Measurements from ENCODE around the gene SLC26A8.
"Not testable (repeated sequence)": the region's sequence is repeated elsewhere in the genome, so short reads cannot be mapped to it uniquely, and the experiment has no call there.

Gene SLC26A8

DNA sequence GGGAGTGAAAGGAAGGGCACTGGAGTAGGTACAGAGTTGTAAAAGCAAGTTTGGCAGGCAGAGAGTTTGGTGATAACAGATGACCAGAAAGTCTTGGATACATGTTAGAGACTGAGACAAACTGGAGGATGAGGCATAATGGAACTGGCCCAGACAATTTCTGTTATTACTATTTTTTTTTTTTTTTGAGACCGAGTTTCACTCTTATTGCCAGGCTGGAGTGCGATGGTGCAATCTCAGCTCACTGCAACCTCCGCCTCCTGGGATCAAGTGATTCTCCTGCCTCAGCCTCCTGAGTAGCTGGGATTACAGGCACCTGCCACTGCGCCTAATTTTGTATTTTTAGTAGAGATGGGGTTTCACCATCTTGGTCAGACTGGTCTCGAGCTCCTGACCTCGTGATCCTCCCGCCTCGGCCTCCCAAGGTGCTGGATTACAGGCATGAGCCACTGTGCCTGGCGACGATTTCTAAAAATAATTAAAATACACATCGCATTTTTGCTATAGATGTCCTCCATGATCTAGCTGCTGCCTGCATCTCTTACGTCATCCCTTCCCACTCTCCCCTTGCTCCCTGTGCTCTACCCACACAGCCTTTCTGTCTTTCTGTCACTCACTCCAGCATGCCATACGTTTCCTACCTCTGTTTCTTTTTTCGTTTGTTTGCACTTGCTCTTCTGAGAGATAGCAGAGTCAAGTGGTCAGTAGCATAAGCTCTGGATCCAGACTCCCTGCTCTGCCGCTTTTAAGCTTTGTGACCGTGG lies 26.7 kb upstream of the SLC26A8 start:
- no peak for DNase-seq

DNA sequence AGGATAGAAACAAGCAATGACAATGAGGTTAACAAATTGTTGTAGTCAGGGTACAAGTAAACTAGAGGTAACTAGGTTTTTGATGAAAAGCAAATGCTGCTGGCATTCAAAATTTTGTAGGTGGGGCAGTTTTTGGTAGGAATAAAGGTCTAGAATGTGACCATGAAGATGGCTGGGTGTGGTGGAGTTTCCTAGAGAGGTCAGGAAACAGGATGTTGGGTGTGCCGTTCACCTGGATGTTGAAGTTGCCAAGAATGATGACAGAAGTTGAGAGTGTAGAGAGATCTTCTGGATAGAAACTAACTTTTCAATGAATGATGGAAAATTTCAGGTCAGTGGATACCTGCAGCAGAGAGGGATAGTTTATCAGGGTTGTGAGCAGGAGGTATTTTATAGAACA lies 25.9 kb upstream of the SLC26A8 start:
- DNase-seq, result no peak

DNA sequence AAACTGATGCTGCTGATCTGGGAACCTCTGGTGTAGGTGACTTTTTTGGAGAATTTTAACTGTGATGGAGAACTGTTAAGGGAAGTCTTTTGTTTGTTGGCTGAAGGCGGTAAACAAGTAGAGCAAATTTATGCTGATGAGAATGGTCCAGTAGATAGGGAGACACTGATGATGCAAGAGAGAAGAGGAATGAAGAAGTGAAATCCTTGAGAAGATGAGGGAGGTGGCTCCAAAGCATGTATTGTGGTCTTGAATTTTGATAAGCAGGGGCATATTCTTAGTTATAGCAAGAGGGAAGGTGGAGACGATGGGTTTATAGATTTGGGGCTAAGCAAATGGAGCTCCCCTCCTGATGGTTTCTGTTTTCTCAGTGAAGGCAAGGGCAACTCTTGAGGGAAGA lies 25.1 kb upstream of the SLC26A8 start:
- no peak for DNase-seq

DNA sequence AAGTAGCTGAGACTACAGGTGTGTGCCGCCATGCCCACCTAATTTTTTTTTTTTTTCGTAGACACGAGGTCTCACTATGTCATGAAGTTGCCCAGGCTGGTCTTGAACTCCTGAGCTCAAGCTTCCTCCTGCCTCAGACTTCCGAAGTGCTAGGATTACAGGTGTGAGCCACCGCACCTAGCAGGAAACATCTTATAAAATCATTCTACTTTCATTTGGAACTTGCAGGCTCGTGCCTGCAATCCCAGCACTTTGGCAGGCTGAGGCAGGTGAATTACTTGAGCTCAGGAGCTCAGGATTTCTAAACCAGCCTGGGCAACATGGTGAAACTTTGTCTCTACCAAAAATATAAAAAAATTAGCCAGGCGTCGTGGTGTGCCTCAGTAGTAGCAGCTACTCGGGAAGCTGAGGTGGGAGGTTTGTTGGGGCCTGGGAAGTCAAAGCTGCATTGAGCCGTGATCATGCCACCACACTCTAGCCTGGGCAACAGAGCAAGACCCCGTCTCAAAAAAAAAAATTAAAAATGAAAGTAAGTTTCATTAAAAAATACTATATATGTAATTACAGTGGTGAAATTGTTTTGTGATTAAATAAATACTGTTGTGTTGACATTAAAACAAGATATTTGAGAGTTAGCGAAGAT lies 18.3 kb upstream of the SLC26A8 start:
- DNase-seq, result no peak

DNA sequence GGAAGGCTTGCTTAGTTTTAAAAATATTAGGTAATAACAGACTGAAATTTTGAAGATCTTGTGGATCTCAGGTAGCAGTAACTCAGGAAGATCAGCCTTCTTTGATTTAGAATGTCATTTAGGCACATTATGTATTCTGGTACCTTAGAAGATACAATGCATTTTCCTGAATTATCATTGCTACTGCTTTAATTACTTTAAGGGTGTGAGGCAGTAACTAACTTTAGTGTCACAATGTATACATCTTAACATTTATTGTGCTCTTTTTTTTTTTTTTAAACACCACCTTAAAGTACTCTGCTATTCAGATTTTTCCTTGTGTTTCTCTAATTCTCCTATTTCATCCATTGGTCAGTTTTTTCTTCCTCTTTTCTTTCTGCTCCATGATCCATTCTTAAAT lies 16.5 kb upstream of the SLC26A8 start:
- no peak for DNase-seq

DNA sequence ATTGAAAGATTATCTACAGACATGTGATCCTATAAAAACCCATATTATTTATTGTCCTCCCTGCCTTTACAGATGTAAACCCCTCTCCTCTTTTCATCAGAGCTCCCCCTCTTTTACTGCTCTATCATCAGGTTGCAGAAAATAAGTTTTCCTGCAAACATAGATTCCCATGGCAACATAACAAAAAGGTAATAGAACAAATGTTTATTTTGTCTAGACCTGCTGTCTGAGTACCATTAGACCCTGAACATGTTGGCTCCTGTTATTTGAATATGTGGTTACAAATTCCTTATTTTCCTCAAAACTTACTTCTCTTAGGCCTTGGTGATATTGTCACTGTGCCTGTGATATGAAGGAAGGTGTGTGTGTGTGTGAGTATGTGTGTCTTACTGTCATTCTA lies 14.7 kb upstream of the SLC26A8 start:
- DNase-seq, result no peak

DNA sequence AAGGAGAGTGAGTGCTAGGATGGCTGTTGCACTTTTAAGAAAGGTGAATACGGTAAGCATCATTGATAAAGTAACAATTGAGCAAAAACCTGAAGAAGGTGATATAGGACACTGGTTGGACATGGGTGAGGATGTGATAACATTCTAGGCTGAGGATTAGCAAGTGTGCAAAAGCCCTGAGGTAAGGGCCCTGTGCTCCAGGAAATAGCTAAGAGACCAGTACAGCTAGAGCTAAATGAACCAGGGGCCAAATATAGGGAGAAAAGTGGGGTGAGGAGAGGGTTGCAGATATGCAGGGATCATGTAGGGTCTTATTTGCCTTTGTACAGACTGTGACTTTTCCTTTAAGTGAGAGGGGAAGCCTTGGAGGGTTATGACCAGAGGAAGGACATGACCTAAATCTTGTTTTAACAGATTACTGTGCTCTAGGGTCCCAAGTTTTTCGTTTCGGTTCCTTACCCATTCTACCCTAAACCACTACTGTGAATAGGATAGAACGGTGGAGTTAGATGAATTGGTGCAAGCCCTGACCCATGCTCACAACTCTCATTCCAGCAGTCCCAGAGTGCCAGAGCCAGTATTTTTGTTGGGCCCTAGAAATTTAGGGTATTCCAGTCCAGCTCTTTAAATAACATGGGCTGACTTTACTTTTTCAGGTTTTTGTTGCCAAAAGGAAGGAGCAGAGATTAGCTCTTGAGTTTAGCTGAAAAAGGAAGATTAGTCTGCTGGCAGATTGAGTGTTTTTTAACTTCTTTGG lies 13.9 kb upstream of the SLC26A8 start:
- no peak for DNase-seq

DNA sequence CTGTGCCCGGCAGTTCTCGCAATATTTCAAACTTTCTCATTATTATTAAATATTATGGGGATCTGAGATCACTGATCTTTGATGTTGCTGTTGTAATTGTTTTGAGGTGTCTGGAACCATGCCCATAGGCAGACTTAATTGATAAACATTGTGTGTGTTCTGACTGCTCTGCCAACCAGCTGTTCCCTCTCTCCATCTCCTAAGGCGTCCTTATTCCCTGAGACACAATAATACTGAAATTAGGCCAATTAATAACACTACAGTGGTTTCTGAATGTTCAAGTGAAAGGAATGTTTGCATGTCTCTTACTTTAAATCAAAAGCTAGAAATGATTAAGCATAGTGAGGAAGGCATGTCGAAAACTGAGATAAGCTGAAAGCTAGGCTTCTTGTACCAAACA lies 10.8 kb upstream of the SLC26A8 start:
- no peak for DNase-seq

DNA sequence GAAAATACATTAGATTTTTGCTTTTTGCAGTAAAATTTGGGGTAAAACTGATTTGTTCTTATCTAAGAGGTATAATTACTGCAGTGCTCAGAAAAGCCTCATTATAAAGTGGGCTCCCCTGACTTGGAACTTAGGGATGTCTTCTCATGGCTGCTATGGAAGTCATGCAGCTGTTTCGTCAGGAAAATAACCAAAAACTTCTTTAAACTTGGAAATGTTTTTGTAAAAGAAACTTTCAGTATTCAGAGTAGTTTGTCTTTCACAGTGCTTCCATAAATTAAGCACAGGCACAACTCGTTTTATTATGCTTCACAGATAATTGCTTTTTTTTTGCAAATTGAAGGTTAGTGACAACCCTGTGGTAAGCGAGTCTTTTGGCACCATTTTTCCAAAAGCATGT lies 10.0 kb upstream of the SLC26A8 start:
- DNase-seq, result no peak

DNA sequence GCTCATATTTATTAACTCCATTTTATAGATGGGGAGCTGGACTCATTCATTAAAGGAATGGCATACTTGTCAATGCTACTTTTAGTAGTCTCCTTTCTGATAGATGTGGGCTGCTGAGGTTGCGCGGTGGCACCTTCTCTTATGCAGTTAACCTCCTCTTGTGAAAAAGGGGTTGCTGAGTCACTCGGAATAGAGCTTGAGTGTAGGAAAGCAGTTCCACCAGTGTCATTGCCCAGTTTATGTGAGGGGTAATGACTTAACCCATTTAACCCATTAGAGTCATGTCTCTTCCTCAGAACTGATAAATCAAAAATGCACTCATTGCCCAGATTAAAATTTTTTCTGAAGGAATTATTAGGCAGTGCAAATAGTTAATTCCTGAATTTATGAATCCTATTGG lies 9.5 kb upstream of the SLC26A8 start:
- DNase-seq, result peak; percentile 58 to 68

DNA sequence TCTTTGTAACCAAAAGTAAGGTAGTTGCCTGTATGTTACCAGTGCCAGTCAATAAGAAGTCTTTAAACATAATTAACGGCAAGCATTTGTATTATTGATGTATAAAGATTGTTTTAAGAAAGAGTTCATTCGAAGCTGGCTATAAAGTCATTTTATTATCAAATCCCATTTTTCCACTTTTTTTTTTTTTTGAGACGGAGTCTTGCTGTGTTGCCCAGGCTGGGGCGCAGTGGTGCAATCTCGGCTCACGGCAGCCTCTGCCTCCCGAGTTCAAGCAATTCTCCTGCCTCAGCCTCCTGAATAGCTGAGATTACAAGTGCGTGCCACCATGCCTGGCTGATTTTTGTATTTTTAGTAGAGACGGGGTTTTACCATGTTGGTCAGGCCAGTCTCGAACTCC lies 8.7 kb upstream of the SLC26A8 start:
- DNase-seq, result not testable (repeated sequence)

DNA sequence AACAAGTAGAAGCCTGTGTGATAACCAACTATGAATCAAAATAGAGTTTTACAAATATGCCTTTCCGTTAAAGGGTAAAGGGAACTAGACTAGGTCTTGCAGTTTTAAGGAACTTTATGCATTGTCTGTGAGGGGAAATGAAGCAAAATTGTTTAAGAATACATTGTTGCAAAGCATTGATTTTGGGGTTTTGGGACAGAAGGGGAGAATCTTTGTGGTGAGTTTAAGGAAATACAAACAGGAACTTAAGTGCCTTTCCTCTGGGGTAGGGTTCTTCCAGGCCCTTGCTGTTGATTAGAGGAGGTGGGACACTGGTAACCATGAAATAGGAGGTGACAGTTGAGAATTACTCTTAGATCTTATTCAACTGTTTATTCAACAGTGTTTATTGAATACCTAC lies 7.8 kb upstream of the SLC26A8 start:
- no peak for DNase-seq

DNA sequence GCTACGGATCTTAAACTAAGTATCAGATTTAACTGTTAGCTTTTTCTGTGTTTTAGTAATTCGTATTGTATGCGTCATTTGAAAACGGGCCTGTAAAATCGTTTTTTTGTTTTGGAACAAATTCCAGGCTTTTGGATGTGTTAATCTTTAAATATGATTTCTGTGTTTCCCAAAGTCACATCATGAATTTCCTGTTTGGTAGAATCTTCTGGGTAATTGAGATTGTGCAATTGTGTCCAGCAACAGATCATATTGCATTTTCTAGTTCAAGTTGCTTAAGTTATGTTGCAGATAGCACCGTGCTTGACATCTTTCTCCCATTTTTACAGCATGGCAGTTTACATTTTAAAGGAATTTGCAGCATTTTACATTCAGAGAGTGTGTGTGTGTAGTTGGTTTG lies 5.0 kb upstream of the SLC26A8 start:
- DNase-seq, result no peak

DNA sequence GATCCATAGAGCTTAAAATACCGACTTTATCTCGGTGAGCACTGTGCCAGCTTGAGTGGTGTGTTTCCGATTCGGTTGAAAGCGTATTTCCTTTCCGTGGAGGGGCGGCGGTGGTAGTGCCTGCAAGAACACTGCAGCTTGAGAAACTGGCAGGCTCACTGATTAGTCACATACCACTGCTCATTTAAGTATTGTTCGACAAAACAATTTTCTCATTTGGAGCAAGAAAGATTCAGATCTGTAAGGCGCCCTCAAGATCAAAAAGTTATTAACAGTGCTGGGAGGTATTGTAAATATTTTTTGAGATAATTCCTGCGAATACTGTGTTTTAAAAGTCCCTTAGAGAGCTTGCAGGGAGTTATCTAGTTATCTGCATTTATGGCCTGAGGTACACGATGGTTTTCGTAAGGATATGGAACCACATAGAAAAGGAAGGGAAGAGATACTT lies 4.5 kb upstream of the SLC26A8 start:
- peak; percentile 77 to 82 for DNase-seq

DNA sequence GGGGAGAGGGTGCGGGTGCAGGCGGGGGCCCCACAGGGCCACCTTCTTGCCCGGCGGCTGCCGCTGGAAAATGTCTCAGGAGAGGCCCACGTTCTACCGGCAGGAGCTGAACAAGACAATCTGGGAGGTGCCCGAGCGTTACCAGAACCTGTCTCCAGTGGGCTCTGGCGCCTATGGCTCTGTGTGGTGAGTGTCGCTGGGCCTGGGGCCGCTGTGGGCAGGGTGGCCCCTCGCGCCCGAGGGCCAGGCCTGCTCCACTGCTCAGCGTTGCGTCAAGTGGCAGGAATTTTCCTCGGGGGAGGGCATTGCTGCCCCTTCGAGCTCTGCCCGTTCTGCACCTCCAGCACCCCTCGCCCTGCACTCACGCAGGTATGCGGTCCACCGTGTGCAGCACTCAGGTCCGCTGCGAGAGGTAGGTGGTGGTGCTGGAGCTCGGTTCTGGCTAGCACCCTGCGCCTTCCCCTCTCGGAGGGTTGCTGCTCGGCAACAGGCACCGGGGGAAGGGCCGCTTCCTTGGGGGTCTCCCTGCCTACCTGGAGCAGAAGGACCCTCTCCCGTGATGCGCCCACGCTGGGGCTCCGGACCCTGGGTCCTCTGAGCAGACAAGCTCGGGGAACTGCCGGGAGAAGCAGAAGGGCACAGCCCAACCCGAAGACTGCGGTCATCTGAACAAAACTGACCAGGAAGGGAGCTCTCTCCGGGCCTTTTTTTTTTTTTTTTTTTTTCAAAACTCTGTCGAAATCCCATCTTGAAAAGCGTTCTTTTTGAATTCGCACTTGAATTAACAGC lies 3.8 kb upstream of the SLC26A8 start:
- peak; percentile 63 to 72 for DNase-seq

DNA sequence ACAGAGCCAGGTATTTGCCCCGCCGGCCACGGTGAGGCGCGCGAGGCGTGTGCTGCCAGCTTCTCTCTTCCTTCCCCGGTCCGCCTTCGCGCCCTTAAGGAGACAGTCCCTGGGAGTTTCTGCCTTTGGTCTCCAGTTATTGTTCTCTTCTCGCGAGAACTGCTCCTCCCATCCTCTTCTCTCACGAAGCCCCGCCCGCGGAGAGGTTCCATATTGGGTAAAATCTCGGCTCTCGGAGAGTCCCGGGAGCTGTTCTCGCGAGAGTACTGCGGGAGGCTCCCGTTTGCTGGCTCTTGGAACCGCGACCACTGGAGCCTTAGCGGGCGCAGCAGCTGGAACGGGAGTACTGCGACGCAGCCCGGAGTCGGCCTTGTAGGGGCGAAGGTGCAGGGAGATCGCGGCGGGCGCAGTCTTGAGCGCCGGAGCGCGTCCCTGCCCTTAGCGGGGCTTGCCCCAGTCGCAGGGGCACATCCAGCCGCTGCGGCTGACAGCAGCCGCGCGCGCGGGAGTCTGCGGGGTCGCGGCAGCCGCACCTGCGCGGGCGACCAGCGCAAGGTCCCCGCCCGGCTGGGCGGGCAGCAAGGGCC lies 3.2 kb upstream of the SLC26A8 start, which contains the start of gene MAPK14:
TSS of gene MAPK14 (plus strand) at position 308 of the 587 bp plus-strand sequence. CDS start 350 bp downstream, outside the sequence.
- DNase-seq, result peak; percentile 99

DNA sequence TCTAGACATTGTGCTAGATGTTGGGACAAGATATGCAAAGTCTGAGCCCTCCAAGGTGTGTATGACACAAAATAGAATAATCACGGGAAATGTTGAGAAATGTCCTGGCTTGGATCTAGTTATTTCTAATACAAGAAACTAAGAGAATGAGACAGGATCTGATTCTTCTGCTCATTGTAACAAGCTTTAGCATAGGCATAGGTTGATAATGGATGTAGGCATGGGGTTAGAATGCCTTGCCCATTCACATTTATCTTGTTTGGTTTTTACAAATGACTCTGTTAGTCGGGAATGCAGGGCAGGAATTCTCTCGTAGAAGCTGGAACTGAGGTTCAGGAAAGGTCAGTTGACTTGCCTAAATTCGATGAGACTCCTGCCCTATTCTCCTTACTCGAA lies 1.5 kb upstream of the SLC26A8 start:
- DNase-seq, result no peak

DNA sequence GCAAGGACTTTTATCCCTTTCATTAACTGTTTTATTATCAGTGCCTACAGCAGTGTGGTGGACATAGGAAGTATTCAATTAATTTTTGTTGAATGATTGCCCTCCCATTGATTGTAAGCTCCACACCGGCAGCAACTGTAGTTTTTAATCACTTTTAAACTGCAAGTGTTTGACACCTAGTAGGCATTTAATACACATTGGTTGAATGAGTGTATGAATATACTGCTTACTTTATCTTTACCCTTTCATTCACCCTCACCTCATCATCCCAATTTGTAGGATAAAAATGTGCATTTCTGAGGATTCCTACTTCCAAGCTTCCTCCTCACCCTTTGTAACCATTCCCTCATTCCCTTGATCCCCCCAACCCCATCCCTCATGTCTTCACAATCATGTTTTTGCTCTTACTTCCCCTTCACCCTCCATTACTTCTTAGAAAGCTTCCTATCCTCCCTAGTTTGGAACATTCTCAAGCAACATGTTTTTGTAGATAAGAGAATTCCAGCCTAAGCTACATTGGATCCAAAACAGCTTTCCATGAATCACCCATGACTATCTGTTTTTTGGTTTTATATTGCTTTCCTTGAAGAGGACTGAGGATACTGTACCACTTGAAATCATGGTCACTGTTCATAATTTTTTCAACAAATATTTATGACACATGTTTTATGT lies 955 bp upstream of the SLC26A8 start:
- DNase-seq, result no peak

DNA sequence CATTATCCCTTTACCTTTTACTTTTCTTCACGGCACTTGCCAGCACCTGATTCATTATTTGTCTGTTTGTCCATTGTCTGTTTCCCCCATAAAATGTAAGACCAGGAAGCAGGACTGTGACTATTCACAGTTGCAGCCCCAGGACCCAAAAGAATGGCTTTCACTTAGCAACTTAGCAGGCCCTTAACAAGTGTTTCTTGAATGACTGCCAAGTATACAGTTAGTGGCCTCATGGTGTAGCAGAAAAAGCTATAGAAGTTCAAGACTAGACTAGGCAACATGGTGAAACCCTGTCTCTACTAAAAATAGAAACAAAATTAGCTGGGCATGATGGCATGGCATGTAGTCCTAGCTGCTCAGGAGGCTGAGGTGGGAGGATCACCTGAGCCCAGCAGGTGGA lies 4.3 kb downstream of the SLC26A8 start:
- no peak for DNase-seq

DNA sequence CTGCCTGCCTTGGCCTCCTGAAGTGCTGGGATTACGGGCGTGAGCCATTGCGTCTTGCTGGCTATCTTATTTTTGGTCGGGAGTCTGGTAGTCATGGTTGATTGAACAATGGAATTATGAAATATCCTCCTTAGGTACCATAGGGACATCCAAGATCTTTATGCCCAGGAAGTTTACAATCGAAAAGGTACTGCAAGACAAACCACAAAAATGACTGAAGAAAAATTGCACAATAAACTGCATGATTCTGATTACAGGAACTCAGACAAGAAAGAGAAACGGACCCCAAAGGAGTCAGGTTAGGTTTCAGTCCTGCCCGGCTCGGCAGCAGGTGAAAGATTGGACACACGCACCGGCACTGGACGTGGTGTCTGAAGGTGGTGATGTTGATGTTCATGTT lies 5.3 kb downstream of the SLC26A8 start:
- DNase-seq, result no peak

DNA sequence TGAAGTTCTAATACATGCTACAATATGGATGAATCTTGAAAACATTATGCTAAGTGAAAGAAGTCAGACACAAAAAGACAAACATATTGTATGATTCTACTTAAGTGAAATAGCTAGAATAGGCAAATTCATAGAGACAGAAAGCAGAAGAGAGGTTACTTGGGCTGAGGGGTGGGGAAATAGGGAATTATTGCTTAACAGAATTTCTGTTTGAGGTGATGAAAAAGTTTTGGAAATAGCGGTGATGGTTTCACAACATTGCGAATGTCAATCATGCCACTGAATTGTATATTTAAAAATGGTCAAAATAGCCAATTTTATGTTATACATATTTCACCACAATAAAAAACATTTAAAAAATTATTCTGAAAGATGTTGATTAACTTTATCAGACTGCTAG lies 6.1 kb downstream of the SLC26A8 start:
- DNase-seq, result no peak

DNA sequence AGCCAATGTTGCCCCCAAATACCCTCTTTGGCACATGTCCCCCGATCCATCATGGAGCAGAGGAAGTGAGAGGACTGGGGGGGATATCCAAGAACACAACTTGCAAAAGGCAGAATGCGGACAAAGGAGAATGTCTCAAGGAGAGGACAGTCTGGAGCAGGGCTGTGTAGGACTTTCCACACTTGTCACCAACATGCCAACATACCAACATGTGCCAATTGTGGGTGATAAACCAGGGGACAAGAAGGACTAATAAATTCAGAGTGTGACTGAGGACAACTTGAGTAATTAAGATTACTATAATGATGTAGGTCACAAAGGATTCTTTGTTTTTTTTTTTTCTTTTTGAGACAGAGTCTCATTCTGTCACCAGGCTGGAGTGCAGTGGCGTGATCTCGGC lies 8.8 kb downstream of the SLC26A8 start:
- no peak for DNase-seq
